PC-3 (cell line): ENCODE measurements around the gene CDH13.

ENCODE experiments used
- CTCF ChIP-seq: fragments of 300-600 bp; sonication (generic); conservative IDR thresholded peaks from 2 replicates; pipeline ENCODE4 v1.5.1; 2017; ENCODE audit warnings: antibody characterized with exemption, low read depth, mild to moderate bottlenecking, low read length
- EZH2 ChIP-seq: fragments of 300-600 bp; sonication (generic); IDR thresholded peaks from one replicate; pipeline ENCODE4 v1.6.1; 2017; ENCODE audit warnings: antibody characterized with exemption, mild to moderate bottlenecking, low read length; ENCODE audit not compliant: unreplicated experiment
- EZH2phosphoT487 ChIP-seq: fragments of 300-600 bp; sonication (generic); IDR thresholded peaks from 2 replicates; pipeline ENCODE4 v1.6.1; 2018; ENCODE audit warnings: mild to moderate bottlenecking, antibody characterized with exemption, low read length, borderline replicate concordance

- TF ChIP-seq CTCF (no peak), EZH2 (no peak), EZH2phosphoT487 (no peak)
Measured at GRCh38 chr16:83705856-83706255, 1079.1 kb downstream of the CDH13 start.
